LHCN-M2 (cell line): ENCODE data around the gene MTHFD1. TPM values are rescaled to one million over a fixed set of nuclear protein-coding genes. Genes with fewer than 3 reads are reported as not detected.
"Not testable (repeated sequence)": the region's sequence is repeated elsewhere in the genome, so short reads cannot be mapped to it uniquely, and the experiment has no call there.

ENCODE experiments used
- DNase-seq: peaks from one replicate; pipeline ENCODE4 v3.0.0-alpha.2; 2012; ENCODE audit warnings: low read depth
- polyA plus RNA-seq: library from polyadenylated mRNA; unstranded; fragments of >200 nt; gene quantifications from one replicate; pipeline ENCODE4 v1.2.1, GENCODE V29; 2012; ENCODE audit warnings: missing spikeins
- total RNA-seq: library from RNA; depleted of rRNA; stranded (reverse); fragments of >200 nt; gene quantifications from 2 replicates; pipeline ENCODE4 v1.2.3, GENCODE V29; 2014; rRNA removed

The MTHFD1 gene
- 68.9 and 82.1 TPM in 2 replicates for total RNA-seq
- 88.3 TPM for polyA plus RNA-seq

- DNase-seq: peak; percentile 99
Measured at GRCh38 chr14:64387782-64388532, at the start of gene MTHFD1. Gene MTHFD1 (plus strand): TSS chr14:64388353. CDS start chr14:64388428, 75 bp downstream.

- peak; percentile 98 for DNase-seq
Measured at GRCh38 chr14:64338616-64339316, 49.4 kb upstream of the MTHFD1 start.

- no peak for DNase-seq
Measured at GRCh38 chr14:64340560-64341196, 47.5 kb upstream of the MTHFD1 start.

DNA sequence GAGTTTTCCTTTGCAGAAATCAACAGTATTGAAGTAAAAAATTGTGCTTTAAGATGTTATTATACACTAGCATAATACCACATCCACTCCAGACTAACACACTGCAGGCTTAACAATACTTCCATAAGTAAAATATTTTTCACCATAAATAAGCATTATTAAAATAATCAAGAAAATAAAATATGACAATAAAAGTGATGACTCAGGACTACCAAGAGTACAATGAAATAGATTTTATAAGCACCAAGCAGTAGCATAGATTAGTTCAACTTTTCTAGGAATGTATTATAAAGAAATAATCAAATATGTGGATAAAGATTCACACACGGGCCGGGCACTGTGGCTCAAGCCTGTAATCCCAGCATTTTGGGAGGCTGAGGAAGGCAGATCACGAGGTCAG, 40.4 kb upstream of the MTHFD1 start:
- DNase-seq: no peak

- no peak for DNase-seq
Measured at GRCh38 chr14:64349741-64350490, 38.2 kb upstream of the MTHFD1 start.

- peak; percentile 54 for DNase-seq
Measured at GRCh38 chr14:64363265-64363846, 24.8 kb upstream of the MTHFD1 start.

GRCh38 chr14:64364907-64365306, 23.2 kb upstream of the MTHFD1 start:
- peak; percentile 32 for DNase-seq

- DNase-seq: not testable (repeated sequence)
Measured at GRCh38 chr14:64365358-64365889, 22.7 kb upstream of the MTHFD1 start.

GRCh38 chr14:64369201-64369600, 19.0 kb upstream of the MTHFD1 start:
- DNase-seq: no peak

DNA sequence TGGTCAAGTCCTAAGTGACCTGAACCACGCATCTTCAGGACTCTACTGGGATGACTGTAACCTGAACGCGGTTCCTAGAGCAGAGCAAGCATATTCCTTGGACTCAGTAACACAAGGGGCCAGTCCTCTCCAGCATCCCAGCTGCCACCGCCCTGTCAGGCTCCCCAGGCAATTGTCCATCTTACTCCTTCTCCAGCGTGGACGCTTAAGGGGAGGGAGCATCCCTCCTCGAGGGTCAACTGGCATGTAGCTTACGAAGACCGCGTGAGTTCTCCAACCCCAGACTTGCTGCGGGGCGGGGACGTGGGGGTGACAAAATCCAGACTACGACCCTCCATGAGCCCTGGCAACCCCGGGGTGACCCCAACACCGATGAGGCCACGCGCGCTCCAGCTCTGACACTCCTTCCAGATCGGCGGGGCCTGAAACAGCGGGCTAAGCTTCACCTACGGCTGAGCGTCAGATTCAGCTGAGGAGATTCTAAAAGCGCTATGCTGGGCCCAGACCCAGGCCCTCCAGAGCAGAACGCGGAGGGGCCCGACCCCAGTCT, 846 bp upstream of the MTHFD1 start:
- peak; percentile 26 for DNase-seq

- DNase-seq: peak; percentile 26
Measured at GRCh38 chr14:64388533-64389285, 556 bp downstream of the MTHFD1 start.

GRCh38 chr14:64391113-64391725, 3.1 kb downstream of the MTHFD1 start:
- no peak for DNase-seq

DNA sequence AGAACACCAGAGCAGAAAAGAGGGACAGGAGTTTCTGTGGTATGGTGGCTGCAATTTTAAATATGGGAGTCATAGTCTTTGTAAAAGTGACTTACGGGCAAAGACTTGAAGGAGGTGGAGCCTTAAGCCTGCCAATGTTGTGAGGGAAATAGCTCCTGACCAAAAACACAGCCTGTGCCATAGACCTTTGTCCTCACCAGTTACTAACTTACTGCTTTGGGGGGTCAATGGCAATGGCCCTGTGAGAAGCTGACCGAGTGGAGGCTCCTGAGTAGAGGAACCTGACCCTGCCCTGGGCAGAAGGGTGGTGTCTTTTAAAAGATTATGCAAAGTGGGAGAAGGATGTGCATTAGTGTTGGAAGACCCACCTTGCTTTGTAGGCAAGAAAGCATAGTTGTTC, 3.8 kb downstream of the MTHFD1 start:
- no peak for DNase-seq

GRCh38 chr14:64393189-64393726, 5.1 kb downstream of the MTHFD1 start:
- not testable (repeated sequence) for DNase-seq

- DNase-seq: no peak
Measured at GRCh38 chr14:64394423-64394822, 6.3 kb downstream of the MTHFD1 start.

- no peak for DNase-seq
Measured at GRCh38 chr14:64394977-64395633, 7.0 kb downstream of the MTHFD1 start.

- no peak for DNase-seq
Measured at GRCh38 chr14:64400829-64401459, 12.8 kb downstream of the MTHFD1 start.

DNA sequence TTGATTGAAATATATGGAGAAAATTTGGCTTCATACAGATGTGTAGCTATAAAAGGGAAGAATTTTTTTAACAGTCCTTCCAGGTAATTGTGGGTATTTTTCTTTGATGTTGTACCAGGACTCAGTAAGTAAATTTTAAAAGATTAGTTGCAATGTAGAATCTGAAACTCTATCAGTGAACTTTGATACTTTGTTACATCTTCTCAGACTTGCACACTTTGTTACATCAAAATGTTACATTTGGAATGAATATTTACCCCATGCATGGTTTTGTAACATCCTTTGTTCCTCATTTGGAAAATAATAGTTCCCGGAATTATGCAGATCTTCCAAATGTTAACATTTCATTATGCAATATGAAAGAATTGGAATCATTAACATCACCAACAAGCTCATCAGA, 13.8 kb downstream of the MTHFD1 start:
- DNase-seq: no peak
